ENCODE results near the gene DCLK1.

DNA sequence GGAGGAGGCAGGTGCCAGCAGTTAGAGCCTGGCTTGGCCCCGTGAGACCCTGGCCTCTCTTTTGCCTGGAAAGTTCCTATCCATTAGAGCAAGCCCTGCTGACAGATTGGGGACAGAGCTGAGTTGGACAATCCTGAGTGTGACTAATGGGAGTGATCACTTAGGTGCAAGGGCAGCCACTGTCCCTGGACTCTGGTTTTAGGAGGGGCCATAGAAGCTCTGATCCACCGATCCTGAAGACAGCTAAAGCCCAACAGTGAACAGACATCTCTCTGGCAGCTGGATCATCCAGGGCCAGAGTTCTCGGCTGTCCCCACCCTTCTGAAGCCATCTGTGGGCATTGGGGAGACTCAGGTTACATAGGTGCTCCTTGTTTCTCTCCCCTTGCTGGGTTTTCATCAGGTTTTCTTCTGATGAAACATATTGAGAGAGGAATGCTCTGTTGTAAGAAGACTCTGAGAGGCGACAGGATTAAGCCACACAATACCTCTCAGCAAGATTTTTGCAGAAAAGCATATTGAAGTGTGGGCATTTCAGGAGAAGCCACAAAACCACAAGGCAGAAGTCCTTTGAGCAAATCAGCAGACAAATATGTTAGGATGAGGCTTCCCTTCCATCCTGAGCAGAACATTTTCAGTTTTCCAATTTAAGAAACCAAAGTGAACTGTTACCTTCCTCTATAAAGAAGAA, 366.7 kb downstream of the DCLK1 start:
- TF ChIP-seq, protein P1, sequence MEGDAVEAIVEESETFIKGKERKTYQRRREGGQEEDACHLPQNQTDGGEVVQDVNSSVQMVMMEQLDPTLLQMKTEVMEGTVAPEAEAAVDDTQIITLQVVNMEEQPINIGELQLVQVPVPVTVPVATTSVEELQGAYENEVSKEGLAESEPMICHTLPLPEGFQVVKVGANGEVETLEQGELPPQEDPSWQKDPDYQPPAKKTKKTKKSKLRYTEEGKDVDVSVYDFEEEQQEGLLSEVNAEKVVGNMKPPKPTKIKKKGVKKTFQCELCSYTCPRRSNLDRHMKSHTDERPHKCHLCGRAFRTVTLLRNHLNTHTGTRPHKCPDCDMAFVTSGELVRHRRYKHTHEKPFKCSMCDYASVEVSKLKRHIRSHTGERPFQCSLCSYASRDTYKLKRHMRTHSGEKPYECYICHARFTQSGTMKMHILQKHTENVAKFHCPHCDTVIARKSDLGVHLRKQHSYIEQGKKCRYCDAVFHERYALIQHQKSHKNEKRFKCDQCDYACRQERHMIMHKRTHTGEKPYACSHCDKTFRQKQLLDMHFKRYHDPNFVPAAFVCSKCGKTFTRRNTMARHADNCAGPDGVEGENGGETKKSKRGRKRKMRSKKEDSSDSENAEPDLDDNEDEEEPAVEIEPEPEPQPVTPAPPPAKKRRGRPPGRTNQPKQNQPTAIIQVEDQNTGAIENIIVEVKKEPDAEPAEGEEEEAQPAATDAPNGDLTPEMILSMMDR (IDR thresholded peaks at IDR 0.05), result no peak
- no peak for TF ChIP-seq POLR2A (IDR thresholded peaks at IDR 0.05; ENCODE audit: low read depth)
- TF ChIP-seq EP300 (IDR thresholded peaks at IDR 0.05), result no peak

Measured in esophagus muscularis mucosa (tissue), 4 donors.